Loucy (cell line): ENCODE results near the gene EFNA4.

Experiments
- EZH2phosphoT487 ChIP-seq: fragments of 200-600 bp; IDR thresholded peaks from 2 replicates; pipeline ENCODE4 v1.6.1; 2018; ENCODE audit warnings: antibody characterized with exemption, mild to moderate bottlenecking, moderate library complexity, borderline replicate concordance
- TF ChIP-seq, protein P1 (sequence below): fragments of 200-600 bp; sonication (generic); conservative IDR thresholded peaks from 2 replicates; pipeline ENCODE4 v1.5.1; 2014; ENCODE audit warnings: mild to moderate bottlenecking, antibody characterized with exemption, low read length

DNA sequence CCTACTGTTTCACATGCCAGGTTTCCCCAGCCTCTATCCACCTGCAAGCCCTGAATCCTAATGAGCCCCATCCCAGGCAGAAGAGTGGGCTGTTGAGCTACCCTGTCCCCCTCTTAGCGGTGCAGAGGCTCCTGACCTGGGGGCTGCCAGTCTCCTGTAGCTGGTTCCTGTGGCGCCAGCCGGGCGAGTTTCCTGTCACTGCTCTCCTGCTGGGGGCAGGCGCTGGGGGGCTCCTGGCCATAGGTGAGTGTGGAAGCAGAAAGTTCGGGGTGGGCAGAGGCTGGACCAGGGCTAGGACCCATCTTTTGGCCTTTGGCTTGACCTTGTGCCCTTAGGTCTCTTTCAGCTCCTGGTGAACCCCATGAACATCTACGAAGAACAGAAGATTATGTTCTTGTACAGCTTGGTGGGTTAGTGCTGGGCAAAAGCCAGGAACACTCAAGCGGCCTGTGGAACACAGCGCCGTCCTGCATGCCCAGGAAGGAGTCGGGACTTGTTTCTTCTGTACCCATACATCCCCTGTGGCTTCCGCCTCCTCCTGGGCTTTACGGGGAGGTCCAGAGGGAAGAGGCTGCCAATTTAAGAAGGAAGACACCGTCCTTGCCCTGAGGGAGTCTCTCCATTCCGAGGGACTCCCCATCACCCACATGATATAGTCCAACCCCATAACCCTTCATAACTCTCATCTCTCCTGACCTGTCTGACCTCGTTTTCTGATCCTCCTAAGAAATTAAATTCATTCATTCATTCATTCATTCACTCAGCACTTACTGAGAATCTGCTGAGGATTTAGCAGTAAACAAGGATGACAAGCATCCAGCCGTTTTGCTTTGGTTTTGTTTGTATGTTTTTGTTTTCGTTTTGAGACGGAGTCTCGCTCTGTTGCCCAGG is 29.0 kb upstream of the EFNA4 start:
- TF ChIP-seq, protein P1, sequence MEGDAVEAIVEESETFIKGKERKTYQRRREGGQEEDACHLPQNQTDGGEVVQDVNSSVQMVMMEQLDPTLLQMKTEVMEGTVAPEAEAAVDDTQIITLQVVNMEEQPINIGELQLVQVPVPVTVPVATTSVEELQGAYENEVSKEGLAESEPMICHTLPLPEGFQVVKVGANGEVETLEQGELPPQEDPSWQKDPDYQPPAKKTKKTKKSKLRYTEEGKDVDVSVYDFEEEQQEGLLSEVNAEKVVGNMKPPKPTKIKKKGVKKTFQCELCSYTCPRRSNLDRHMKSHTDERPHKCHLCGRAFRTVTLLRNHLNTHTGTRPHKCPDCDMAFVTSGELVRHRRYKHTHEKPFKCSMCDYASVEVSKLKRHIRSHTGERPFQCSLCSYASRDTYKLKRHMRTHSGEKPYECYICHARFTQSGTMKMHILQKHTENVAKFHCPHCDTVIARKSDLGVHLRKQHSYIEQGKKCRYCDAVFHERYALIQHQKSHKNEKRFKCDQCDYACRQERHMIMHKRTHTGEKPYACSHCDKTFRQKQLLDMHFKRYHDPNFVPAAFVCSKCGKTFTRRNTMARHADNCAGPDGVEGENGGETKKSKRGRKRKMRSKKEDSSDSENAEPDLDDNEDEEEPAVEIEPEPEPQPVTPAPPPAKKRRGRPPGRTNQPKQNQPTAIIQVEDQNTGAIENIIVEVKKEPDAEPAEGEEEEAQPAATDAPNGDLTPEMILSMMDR: no peak
- TF ChIP-seq EZH2phosphoT487: no peak
